ENCODE results near the gene ENTPD1. TPM values are rescaled to one million over a fixed set of nuclear protein-coding genes. Genes with fewer than 3 reads are reported as not detected.

Gene ENTPD1
- polyA plus RNA-seq, 3 donors = 19.7 to 20.8 (median 20.5) TPM

DNA sequence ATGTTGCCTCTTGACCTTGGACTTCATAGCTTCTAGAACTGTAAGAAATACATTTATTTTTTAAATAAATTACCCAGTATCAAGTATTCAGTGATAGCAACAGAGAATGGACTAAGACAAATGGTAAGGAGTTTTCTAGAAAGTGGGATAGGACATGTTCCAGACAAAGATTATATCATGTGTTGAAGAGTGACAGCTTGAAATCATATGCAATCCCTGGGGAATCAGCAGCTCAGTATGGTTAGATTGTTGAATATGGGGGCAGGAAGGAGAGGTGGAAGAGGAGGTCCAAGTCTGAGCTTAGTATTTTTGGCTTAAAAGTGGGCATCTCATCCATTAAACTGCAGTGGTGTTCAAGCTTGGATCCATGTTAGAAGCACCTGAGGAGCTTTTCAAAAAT, 74.1 kb downstream of the ENTPD1 start:
- DNase-seq = no peak

DNA sequence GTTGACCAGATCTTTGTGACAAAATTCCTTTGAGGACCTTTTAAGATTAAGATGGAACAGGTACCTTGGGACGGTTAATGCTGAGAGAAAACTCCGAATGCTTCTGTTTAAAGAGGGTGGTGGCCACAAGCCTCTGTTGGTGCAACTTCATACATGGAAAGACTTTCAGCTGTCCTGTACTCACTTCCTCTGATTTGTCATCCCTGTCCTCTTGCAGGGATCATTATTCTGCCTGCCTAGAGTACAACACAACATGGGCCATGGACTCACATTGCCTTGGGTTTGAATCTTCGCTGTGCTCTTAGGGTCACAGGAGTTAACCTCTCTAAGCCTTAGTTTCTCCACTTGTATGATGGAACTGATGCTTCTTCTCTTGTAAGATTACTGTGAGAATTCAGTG, 75.1 kb downstream of the ENTPD1 start:
- DNase-seq = no peak

GRCh38 chr10:95831515-95831914, 75.6 kb downstream of the ENTPD1 start:
- DNase-seq = no peak

GRCh38 chr10:95832216-95833041, 76.5 kb downstream of the ENTPD1 start:
- DNase-seq = no peak

DNA sequence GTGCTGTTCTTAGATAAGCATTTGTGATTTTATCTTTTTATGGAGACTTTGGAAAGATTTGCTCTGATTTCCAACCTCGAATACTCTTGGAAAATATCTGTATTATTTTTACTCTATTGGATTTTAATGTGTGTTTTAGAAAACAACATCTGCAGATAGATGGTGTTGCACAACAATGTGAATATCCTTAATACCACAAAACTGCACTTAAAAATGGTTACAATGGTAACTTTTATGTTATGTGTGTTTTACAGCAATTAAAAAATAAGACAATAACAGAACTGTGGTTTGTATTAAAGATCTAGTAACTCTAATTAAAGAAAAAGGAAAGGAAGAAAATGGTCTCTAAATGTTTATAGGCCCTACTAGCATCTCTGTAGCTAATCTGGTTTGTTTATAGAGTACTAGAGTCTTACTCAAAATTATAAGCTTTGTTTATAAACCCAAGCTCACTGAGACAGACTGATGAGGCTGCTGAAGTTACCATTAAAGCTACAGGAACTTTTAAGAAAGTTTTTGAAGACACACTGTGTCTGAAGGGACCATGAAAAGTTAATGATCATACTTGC, 77.2 kb downstream of the ENTPD1 start:
- no peak for DNase-seq

GRCh38 chr10:95834406-95834805, 78.4 kb downstream of the ENTPD1 start:
- DNase-seq = no peak

- no peak for DNase-seq
Measured at GRCh38 chr10:95835149-95835860, 79.3 kb downstream of the ENTPD1 start.

- DNase-seq = no peak
Measured at GRCh38 chr10:95835911-95836310, 79.9 kb downstream of the ENTPD1 start.

DNA sequence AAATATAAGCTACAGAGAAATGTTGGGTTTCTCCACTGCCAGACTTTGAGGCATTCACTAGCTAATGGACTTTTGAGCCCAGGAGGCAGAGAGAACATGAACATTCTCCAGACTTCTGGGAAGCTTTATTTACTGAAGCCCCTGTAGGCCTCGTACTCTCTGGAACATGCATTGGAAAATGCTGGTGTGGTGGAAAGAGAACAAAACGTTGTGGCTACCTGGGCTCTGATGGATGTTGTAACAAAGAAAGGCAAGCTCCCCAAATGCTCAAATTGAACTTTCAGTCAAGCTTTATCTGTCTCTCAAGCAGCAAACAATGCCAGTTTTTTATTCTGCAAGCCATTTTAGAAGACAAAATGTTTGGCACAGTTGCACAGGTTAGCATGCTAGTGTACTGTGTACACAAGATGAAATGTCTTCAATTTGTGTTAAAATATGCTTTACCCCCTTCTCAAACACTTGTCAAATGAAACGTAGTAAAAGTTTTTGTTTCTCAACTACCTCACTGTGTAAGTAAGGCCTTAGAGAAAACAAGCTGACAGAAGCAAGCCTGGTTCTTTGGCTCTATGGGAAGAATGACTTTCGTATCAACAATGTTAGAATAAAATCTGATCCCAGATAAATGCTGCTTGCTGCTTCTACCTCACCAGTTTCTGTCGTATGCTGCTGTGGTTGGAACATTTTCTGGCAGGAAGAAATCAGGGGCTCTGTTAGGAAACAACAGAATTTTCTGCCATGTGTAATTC, 80.8 kb downstream of the ENTPD1 start:
- no peak for DNase-seq

DNA sequence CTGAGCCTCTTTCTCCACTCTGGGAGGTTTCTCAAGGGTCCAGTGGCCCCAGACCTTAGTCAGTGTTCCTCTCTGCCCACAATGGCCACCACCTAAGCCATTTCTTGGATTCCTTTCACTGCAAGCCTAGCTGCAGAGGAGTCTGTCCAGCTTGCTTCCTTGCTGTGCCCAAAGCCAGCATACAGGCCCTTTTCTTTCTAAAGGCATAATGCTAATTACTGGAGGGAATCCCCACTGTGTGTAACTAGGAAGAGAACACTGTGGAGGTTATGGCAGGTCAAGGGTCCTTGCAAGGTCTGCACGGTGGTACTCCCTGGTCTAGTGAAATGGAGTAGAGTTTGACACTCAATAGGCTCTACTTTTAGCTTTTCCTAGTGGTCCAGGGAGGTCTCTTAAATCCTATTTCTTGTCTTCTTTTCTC, 81.4 kb downstream of the ENTPD1 start:
- DNase-seq = no peak

GRCh38 chr10:95837783-95838182, 81.8 kb downstream of the ENTPD1 start:
- no peak for DNase-seq

DNA sequence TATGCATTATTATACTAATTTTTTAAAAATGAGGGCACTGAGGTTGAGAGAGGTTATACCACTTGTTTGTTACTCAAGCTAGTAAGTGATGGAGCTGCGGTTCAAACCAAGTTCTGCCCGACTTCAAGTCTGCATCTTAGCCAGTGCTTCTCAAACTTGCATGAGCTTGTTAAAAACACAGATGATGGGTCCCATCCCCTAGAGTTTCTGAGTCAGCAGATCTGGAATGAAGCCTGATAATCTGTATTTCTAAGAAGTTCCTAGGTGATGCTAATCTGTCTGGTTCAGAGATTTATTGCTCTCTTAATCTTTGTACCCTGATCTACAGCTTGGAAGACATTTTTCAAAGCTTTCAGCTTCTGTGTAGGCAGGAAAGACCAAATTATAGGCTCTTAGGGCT, 84.2 kb downstream of the ENTPD1 start:
- DNase-seq = peak; percentile 27

DNA sequence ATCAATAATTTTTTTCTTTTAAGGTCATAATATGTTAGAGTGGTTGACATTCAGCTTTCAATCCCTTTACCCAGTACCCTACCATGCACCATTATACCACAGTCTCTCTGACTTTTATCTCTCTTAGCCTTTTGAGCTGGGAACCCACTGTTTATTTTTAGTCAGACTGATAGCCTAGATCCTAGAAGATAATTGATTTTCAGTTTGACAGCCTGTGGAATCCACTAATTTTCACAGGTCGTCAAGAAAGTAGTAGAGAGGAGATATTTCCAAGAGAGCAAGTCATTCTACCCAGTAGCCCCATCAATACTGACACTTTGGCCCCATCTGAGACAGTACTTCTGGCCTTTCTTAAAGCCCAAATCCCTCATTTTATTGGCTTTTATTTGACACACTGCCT, 84.7 kb downstream of the ENTPD1 start:
- no peak for DNase-seq

GRCh38 chr10:95841661-95842498, 85.9 kb downstream of the ENTPD1 start:
- peak; percentile 71 for DNase-seq

DNA sequence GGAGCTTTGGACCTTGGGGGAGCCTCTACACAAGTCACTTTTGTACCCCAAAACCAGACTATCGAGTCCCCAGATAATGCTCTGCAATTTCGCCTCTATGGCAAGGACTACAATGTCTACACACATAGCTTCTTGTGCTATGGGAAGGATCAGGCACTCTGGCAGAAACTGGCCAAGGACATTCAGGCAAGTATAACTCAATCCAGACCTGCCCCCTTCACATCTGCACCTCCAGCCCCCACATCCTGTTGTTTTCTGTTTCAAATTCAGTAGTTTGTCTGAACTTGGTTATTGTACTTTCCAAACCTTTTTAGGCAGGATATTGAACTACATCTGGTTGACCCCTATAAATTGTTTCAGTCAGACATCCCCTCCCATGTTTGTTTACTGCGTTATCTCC, 89.4 kb downstream of the ENTPD1 start:
- DNase-seq = peak; percentile 8

DNA sequence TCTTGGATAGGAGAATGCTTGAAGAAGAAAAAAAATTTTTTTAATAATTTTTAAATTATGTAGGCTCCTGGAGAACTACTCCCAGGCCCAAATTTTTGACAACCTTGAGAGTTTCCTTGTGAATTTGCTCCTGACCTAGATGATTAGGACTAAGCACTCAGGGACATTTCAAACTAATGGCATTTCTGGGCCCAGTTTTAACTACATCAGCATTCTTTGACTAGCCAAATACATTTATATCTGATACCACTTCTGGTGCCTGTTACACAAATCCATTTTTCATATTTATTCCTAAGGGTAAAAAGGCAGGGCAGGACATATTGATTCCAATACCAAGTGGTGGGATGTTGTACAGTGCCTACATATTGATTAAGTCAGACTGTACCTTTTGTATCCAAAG, 91.0 kb downstream of the ENTPD1 start:
- no peak for DNase-seq

GRCh38 chr10:95848841-95849240, 92.9 kb downstream of the ENTPD1 start:
- DNase-seq = no peak

DNA sequence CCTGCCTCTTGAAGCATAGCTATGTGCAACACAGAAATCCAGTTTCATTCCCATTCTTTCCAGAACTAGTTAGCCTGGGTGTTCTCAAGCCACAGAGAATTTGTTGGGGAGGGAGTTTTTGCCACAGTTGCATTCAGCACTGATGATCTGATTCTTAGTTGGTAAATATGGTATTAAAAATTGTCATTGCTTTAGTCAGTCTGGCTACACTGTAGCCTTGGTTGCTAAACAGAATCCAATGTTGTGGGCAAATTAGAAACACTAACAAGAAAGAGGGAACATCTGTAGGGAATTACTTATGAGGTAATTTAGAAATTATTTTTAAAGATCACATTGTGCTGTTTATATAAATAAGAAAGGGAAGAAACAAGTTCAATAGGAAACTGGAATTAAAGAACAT, 94.8 kb downstream of the ENTPD1 start:
- no peak for DNase-seq

GRCh38 chr10:95860166-95860940, 104.4 kb downstream of the ENTPD1 start:
- DNase-seq = no peak

GRCh38 chr10:95861386-95861785, 105.4 kb downstream of the ENTPD1 start:
- no peak for DNase-seq

Measured in renal pelvis (tissue), 4 donors.